HG03060 (cell line): ENCODE results near the gene OPCML.
"Not testable (repeated sequence)": the region's sequence is repeated elsewhere in the genome, so short reads cannot be mapped to it uniquely, and the experiment has no call there.

Experiments used
- ATAC-seq: cut with Tn5 transposase; IDR thresholded peaks from one replicate; pipeline ENCODE4 v1.9.1; 2021; ENCODE audit warnings: low read depth, moderate number of reproducible peaks; ENCODE audit not compliant: unreplicated experiment

Gene OPCML

DNA sequence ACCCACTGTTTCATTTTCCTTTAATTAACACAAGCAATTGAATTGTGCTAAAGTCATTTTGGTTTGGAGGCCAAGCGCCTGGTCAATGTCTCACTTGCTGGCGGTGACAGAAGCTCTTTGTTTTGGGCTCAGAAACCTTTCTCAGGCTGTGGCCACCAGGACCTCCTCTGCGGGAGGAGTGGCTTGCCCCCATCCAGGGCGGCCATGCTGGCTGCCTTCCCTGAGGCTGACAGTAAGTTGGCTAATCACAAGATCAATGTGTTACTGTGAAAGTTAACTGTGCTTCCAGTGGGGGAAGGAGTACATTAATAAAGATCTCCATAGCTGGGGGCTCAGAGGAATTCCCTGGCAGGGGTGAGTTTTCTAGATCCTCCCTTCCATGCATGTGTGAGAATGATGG, 1087.4 kb downstream of the OPCML start:
- no peak for ATAC-seq

GRCh38 chr11:132439711-132440255, 1092.5 kb downstream of the OPCML start:
- ATAC-seq, result no peak

GRCh38 chr11:132438418-132438817, 1093.9 kb downstream of the OPCML start:
- no peak for ATAC-seq

- ATAC-seq, result no peak
These were observed 1101.8 kb downstream of the OPCML start for GRCh38 chr11:132430429-132431062.

- no peak for ATAC-seq
These were observed 1102.6 kb downstream of the OPCML start for GRCh38 chr11:132429685-132430084.

DNA sequence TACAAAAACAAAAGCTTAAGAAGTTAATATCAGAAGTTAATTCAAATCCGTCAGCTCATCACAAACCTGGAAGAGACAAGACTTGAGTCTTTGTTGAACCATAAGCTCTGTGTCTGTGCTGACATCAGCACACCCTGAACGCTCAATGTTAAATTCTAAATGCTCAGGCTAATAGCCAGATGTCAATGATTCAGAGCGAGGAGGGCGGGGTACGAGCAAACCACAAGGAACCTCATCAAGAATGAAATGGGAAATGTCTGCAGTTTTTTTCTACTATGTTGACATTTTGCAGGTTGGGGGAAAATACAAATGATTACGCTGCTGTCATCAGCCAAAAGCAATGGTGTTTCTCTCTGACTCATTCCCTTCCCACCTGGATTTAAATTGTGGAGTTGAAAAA, 1104.7 kb downstream of the OPCML start:
- ATAC-seq, result no peak

GRCh38 chr11:132424433-132424832, 1107.9 kb downstream of the OPCML start:
- no peak for ATAC-seq

DNA sequence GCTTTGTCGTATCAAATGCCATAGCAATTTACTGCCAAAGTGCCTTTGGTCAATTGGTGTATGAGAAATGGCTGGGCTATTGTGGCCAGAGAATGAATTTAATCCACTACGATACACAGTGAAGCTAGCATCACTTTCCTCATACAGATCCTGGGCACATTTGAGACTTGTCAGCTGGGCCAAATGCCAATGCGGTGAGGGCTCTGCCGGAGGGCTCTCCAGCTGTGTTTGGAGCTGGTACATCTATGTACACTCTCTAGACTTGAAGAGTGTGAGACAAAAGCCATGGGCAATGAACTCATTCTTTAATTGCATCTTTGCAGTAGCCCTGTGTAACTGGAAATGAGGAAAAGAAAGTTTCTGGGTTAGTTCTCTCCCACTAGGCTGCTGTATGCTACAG, 1109.0 kb downstream of the OPCML start:
- ATAC-seq, result no peak

- no peak for ATAC-seq
These were observed 1109.6 kb downstream of the OPCML start for GRCh38 chr11:132422722-132423121.

DNA sequence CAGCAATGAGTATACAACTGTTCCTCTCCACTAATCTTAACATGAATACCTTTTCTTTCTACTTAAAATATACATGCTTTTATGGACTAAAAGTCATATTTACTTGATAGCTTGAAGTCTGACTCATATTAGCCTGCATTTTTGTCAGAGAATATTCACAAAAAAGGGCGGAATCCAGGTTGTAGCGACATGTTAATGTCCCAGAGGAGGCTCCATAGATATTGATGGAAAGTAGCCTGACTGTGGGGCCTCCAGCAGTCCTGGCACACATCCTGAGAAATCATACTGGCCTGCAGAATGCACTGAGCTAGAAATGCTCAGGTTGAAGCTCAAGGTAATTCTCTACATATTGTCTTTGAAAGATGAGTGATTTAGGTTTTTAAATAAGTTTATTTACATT, 1110.7 kb downstream of the OPCML start:
- ATAC-seq, result no peak

DNA sequence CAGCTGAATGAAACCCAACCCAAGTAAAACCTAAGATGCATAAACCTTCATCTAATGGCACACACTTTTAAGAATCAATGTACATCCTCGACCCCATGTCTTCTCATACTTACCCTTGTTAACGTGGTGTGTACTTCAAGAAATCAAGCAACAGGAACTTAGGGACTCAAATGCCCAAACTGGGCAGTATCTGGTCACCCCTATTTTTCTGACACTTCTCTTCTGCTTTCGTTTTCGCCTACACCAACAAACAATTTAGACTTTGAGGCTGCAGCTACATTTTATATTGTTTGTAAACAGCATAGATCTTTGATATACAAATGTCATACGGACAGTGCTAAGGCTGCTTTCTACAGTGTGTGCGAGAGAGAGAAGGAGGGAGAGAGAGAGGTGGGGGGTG, 1117.8 kb downstream of the OPCML start:
- no peak for ATAC-seq

DNA sequence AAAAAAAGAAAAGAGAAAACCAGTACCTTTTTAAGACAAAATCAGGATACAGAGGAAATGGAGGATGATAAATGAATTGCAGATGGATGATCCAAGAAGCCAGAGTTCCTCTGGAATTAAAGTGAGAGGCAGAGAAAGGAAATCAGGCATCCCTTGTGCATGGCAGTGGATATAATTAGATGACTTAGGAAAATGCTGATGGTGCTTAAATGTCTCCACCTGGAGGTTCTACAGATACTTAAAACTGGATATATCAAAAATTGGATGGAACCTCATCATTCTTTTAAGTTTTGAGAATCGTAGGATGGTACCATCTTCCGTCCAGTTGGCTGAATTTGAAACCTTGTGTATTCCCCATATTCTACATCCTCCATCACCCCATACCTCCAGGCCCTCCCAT, 1121.9 kb downstream of the OPCML start:
- ATAC-seq, result no peak

DNA sequence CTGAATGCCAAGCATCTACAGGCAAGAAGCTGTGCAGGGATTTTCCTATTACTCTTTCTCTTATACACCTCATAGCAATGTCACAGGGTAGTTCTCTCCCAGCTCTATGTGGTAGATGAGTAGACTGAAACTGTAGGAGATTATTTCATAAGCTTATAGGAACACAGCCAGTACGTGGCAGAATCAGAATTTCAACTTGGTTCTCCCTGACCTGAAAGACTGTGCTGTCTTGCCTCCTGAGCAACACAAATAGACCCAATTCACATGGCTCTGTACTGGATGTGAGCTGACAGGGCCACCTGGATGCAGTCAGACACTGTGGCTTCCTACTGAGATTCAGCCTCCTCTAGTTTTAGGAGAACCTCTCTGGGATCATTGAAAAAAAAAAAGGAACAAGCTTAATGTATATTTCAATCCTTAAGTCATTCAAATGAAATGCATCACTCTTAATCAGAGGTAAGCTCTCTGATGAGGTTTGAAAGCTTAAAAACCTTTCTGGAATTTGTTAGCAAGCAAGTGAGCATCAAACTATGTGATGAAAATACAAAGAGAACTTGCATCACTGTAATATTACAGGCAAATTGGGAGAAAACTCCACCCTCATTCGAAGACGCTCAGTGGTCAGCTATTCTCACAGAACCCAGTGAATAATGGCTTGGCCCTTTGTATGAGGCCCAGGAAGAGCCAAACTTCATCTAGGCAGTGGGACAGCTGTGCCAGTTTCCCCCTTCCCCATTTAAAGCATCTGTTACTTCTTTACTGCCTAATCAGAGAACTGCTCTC, 1122.5 kb downstream of the OPCML start:
- ATAC-seq, result no peak

DNA sequence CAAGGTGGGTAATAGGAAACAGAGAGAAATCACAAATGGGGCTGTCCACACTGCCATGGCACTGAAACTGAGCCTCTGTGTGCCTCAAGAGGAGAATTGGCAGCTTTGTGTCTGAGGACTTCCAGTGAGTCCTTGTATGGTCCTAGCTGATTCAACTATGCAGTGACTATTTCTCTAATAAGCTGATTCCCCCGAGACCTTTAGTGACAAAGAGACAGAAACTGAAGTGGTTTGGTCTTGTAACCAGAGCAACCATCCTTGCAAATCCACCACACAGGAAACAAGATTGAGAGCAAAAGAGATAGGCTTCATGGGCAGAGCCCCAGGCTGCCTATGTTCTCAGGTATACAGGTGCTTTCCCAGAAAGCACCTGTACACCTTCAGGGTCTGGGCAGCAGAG, 1123.4 kb downstream of the OPCML start:
- peak; percentile 81 for ATAC-seq

DNA sequence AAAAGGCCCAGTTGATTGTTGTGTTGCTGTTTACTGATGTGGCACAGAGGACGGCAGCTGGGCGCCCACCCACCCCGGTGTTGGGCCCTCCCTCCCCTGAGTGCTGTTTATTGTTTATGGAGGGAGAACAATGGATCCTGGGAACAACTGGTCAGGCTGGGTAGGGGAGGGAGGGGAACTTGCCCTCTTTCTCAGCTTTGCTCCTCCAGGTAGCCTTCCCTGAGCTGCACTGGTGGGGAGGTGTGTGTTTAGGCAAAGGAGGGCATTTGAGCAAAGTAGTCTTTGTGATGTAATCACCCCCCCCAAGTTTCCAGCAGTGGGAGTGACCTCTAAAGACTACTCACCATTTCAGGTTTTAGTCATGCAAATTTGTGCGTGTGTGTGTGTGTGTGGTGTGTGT, 1126.6 kb downstream of the OPCML start:
- ATAC-seq, result no peak

DNA sequence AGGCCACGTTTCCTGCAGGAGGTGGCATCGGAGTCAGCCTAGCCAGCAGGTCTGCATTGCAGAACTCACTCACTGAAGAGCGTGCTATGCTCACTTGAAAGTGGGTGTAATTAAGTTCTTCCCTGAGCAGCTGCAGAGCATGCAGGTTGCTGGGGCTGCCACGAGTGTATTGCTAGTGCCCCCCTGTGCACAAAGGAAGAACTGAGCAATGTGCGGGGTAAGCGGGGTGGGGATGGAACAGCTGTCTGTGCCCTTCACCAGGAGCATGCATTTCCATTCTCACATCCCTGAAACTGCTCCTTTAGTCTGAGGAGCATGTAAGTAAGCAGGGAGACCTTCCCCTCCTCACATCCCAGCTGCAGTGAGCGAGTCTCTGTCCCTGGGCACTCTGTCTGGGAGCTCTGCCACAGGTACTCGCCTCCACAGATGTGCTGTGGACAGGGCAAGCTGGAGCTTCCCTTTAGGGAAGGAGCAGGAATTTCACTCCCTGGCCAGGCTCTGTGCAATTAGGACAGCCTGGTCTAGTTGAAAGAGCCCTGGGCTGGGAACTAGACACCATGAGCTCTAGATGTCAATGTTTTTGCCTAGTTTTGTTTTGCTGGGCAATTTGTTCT, 1130.1 kb downstream of the OPCML start:
- peak; percentile 94 for ATAC-seq

DNA sequence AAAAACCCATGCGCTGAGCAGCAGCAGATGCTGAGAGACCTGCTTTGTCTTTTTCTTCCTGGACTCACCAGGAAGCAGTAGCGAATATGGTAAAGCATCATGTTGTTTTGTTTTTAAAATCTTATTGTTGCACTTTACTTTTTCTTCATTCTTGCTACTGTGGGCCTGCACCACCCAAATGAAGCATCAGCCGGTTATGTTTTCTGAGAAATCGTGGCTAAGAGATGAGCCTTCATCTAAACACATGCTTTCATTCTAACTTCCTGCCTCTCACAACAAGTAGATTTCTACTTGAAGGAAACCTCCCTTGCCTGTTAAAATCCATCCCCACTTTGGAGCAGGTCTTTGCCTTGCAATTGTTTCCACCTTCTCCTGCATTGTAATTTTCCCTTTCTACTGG, 1136.0 kb downstream of the OPCML start:
- ATAC-seq, result no peak

- no peak for ATAC-seq
These were observed 1136.9 kb downstream of the OPCML start for GRCh38 chr11:132395434-132395833.

GRCh38 chr11:132379540-132379939, 1152.8 kb downstream of the OPCML start:
- ATAC-seq, result no peak

GRCh38 chr11:132373405-132374143, 1158.7 kb downstream of the OPCML start:
- ATAC-seq, result no peak

DNA sequence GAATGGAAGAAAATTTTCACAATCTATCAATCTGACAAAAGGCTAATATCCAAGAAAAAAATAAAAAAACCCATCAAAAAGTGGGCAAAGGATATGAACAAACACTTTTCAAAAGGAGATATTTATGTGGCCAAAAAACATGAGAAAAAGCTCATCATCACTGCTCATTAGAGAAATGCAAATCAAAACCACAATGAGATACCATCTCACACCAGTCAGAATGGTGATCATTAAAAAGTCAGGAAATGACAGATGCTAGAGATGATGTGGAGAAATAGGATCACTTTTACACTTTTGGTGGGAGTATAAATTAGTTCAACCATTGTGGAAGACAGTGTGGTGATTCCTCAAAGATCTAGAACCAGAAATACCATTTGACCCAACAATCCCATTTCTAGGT, 1162.2 kb downstream of the OPCML start:
- ATAC-seq, result not testable (repeated sequence)
